HepG2 (cell line): ENCODE measurements around the gene LRRC51.

Experiments
- CHD4 ChIP-seq: fragments of 200-600 bp; sonication (generic); IDR thresholded peaks from 2 replicates; pipeline ENCODE4 v1.7.0; 2017; ENCODE audit warnings: mild to moderate bottlenecking, low read length, borderline replicate concordance
- CTCF ChIP-seq: sonication (generic); formaldehyde crosslinking; IDR thresholded peaks from 2 replicates; pipeline ENCODE4 v1.5.0; 2020; ENCODE audit warnings: mild to moderate bottlenecking, missing genetic modification reagents, moderate library complexity
- HNF4A ChIP-seq: sonication (generic); formaldehyde crosslinking; IDR thresholded peaks from 2 replicates; pipeline ENCODE4 v1.4.0; 2020; ENCODE audit warnings: missing genetic modification reagents
- MYC ChIP-seq: sonication (generic); formaldehyde crosslinking; IDR thresholded peaks from 2 replicates; pipeline ENCODE4 v1.9.0; 2021; ENCODE audit warnings: missing genetic modification reagents, borderline replicate concordance
- NFYB ChIP-seq: sonication (generic); formaldehyde crosslinking; IDR thresholded peaks from 2 replicates; pipeline ENCODE4 v1.4.0; 2020; ENCODE audit warnings: missing genetic modification reagents
- NR3C1 ChIP-seq: sonication (generic); formaldehyde crosslinking; IDR thresholded peaks from 2 replicates; pipeline ENCODE4 v1.4.0; 2020; ENCODE audit warnings: missing genetic modification reagents
- ZMAT3 ChIP-seq: sonication (generic); formaldehyde crosslinking; conservative IDR thresholded peaks from 2 replicates; pipeline ENCODE4 v1.7.0; 2021; ENCODE audit warnings: missing genetic modification reagents
- ZNF274 ChIP-seq: sonication (generic); formaldehyde crosslinking; IDR thresholded peaks from 2 replicates; pipeline ENCODE4 v1.5.1; 2020; ENCODE audit warnings: mild to moderate bottlenecking, missing genetic modification reagents
- ZNF512 ChIP-seq: sonication (generic); formaldehyde crosslinking; IDR thresholded peaks from 2 replicates; pipeline ENCODE4 v1.4.0; 2020; ENCODE audit warnings: mild to moderate bottlenecking, missing genetic modification reagents
- ZNF724P ChIP-seq: sonication (generic); formaldehyde crosslinking; IDR thresholded peaks from 2 replicates; pipeline ENCODE4 v1.8.0; 2022; ENCODE audit warnings: missing genetic modification reagents, borderline replicate concordance

- TF ChIP-seq NFYB (CRISPR knock-in tag), result no peak
- TF ChIP-seq MYC (CRISPR knock-in tag), result no peak
- no peak for TF ChIP-seq NR3C1 (CRISPR knock-in tag)
- no peak for TF ChIP-seq ZNF724P (CRISPR knock-in tag)
- no peak for TF ChIP-seq CTCF (CRISPR knock-in tag)
- TF ChIP-seq HNF4A, result no peak
- no peak for TF ChIP-seq ZNF512 (CRISPR knock-in tag)
- no peak for TF ChIP-seq ZMAT3 (CRISPR knock-in tag)
- TF ChIP-seq CHD4, result no peak
- no peak for TF ChIP-seq ZNF274 (CRISPR knock-in tag)
Measured at GRCh38 chr11:72129381-72129780, 48.7 kb downstream of the LRRC51 start.
